Thymus (tissue), 11 donors: ENCODE data around the gene RHO. TPM values are rescaled to one million over a fixed set of nuclear protein-coding genes. Genes with fewer than 3 reads are reported as not detected.
A peak's percentile ranks its signal among the peaks of the same experiment; 100 is the strongest.

Source experiments
- DNase-seq, 9 donors: peaks; one replicate each; pipeline ENCODE4 v3.0.0-alpha.2; 2013; ENCODE audit warnings: low spot score in 9 of 9, low read depth in 6 of 9, missing footprints in 1 of 9
- H3K27ac ChIP-seq, 2 donors: one replicate each; pipeline ENCODE4 v1.5.1; 2013; ENCODE audit warnings: control low read depth in 1 of 2, low read depth in 1 of 2, low read length in 1 of 2, mild to moderate bottlenecking in 1 of 2, moderate library complexity in 1 of 2
- H3K27me3 ChIP-seq, 2 donors: one replicate each; pipeline ENCODE4 v1.5.1; 2013; ENCODE audit warnings: low read length in 1 of 2; ENCODE audit not compliant: control insufficient read depth in 2 of 2, insufficient read depth in 1 of 2
- H3K36me3 ChIP-seq, 2 donors: one replicate each; pipeline ENCODE4 v1.5.1; 2013; ENCODE audit warnings: low read length in 1 of 2, mild to moderate bottlenecking in 1 of 2, moderate library complexity in 1 of 2; ENCODE audit not compliant: control insufficient read depth in 2 of 2, insufficient read depth in 2 of 2
- H3K4me1 ChIP-seq, 2 donors: one replicate each; pipeline ENCODE4 v1.5.1; 2013; ENCODE audit warnings: low read length in 2 of 2; ENCODE audit not compliant: control insufficient read depth in 2 of 2, insufficient read depth in 2 of 2
- H3K4me3 ChIP-seq, 2 donors: one replicate each; pipeline ENCODE4 v1.5.1; 2013; ENCODE audit warnings: low read length in 2 of 2, control low read depth in 1 of 2, mild to moderate bottlenecking in 1 of 2
- H3K9me3 ChIP-seq, 2 donors: one replicate each; pipeline ENCODE4 v1.5.1; 2013; ENCODE audit warnings: low read length in 1 of 2, mild to moderate bottlenecking in 1 of 2; ENCODE audit not compliant: control insufficient read depth in 2 of 2, insufficient read depth in 1 of 2
- WGBS: extraction: QIAGEN DNeasy Blood & Tissue Kit; methylation state at CpG from one replicate; pipeline ENCODE4 v1.1.7; 2013; 5-methylcytosine and 5-hydroxymethylcytosine counted together
- polyA plus RNA-seq: library from polyadenylated mRNA; stranded (reverse); fragments of 200-250 nt; gene quantifications from one replicate; pipeline ENCODE4 v1.2.3, GENCODE V29; 2013
- total RNA-seq: library from RNA; stranded (reverse); fragments of 120-200 nt; gene quantifications from one replicate; pipeline ENCODE4 v1.2.4, GENCODE V29; 2013
- donor health status: healthy.

The RHO gene
- total and polyA plus RNA-seq, 2 donors, result 0.05 to 0.07 TPM

DNA sequence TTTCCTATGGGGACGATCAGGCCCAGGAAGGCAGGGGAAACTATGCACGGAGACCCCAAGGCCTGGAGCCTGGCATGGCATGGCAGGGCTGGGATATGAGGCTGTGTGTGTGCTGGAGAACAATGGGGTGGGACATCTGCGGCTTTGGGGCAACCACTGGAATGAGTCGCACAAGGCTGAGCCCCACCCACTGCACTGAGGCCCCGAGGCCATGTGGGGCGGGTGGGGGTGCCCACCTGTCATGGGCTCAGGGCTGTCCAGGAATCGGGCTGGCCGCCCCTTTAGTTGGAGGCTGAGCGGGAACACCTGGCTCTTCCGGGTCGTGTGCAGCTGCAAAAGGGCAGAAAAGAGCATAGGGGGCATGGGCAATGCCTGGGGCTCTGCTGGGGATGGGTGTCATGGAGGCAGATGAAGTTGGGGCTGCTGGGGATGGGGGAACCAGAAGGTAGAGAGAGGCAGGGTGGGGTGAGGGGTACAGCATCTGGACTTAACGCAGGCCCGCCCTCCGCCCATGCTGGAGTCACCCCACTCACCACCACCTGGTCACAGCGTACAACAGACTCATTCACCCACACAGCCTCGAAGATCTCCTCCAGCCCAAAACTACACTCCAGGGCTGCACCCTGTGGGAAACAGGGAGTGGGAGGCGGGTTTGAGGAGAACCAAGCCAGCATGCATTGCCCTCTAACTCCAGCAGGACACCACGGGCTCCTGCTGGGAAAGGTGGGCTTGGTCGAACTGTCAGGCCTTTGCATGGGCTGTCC, 47.0 kb downstream of the RHO start:
- peak in 1 of 9 donors; percentile 33 for DNase-seq
- Histone ChIP-seq H3K9me3 (peaks cover 0 to 5% of the 10 kb centered on the region in 2 donors), H3K4me1 (peaks cover 46 to 60% of the 10 kb centered on the region in 2 donors), H3K27ac (peak overlapping the region; percentile 96 to 100), H3K4me3 (no peak overlapping the region), H3K27me3 (no peaks in the 10 kb centered on the region), H3K36me3 (peaks cover 56 to 62% of the 10 kb centered on the region in 2 donors)
- 92% methylated on average over 19 of the region's 19 CpGs for WGBS

DNA sequence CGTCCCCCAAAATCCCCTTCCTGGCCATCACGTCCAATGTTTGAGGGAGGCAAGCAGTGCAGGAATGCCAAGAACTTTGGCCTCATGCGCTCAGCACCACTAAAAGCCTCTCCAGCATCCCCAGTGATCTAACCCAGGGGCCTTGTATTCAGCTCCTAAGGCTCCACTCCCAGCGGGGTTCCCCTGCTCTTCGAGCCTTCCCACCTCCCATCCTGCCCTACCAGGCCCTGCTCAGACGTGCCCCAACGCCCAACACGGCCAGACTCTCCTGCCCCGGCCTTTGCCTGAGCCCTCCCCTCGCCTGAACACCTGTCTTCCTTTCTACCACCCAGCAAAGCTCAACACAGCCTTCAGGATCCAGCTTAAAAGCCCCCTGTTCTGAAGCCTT, 47.6 kb downstream of the RHO start:
- 53% methylated on average over 10 of the region's 10 CpGs for WGBS
- peaks cover 46 to 60% of the 10 kb centered on the region in 2 donors for H3K4me1 ChIP-seq
- H3K36me3 ChIP-seq, result peaks cover 52 to 62% of the 10 kb centered on the region in 2 donors
- H3K27me3 ChIP-seq, result no peaks in the 10 kb centered on the region
- peak in 2 of 9 donors; percentile 46 to 74 for DNase-seq
- H3K27ac ChIP-seq, result peak overlapping the region; percentile 96 to 100
- peaks cover 0 to 5% of the 10 kb centered on the region in 2 donors for H3K9me3 ChIP-seq
- no peak overlapping the region for H3K4me3 ChIP-seq

DNA sequence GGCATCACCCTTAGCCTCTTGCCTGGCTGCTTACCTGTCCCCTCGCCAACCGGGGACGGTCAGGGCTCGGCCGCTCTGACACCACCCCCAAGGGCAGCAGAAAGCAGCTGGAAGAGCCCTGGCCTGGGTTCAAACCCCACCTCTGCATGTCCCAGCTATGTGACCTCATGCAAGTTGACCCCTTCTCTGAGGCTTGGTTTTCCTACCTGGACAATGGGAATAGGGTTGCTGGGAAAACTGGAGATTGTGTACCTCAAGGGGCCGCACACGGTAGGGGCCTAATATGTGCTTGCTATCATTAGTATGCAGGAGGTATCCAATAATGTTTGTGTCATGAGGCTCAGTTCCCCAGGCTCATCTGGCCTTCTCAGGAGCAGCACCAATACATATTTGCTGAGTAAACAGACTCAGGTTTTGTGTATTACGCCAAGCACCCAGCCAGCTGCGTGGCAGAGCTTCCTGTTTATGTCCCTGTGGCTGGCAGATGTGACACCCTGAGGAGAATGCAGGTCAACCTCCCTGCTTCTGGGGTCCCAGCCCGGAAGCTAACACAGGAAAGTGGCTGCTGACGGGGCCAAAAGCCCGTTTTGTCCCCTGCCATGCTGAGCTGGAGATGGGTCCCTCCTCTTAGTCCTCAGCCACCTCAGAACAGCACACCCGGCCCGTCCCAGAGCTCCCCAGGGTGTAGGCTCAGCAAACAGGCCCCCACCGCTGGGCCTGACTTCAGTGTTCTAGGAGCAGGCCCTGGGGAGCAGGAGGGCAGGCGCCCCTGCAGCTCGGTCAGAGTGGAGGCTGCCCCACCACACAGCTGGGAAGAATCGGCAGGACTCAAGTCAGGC, 48.3 kb downstream of the RHO start:
- Histone ChIP-seq H3K9me3 (peaks cover 0 to 5% of the 10 kb centered on the region in 2 donors), H3K27me3 (no peaks in the 10 kb centered on the region), H3K36me3 (peaks cover 52 to 62% of the 10 kb centered on the region in 2 donors), H3K27ac (peak overlapping the region; percentile 98 to 100), H3K4me1 (peaks cover 46 to 60% of the 10 kb centered on the region in 2 donors), H3K4me3 (peak overlapping the region; percentile 4 to 15)
- peak; percentile 78 to 96 (median 87) for DNase-seq
- 39% methylated on average over 18 of the region's 18 CpGs for WGBS

DNA sequence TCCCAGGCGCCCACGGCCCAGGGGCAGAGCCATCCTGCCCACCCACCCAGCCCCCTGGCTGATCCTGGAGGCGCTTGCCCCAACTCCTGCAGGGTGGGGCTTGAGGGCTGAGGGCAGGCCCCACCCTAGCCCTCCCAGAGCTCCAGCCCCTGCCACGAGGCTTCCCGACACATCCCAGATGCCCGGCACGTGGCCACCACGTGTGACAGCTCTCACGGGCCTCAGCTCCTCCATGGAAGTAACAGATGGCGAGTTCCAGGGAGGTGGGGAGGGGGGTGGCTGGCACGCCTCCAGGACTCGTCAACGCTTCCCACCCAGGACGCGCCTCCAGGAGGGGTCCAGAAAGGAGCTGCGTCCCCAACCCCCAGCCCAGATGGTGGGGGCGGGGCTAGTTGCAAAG, 48.9 kb downstream of the RHO start:
- WGBS, result 24% methylated on average over 17 of the region's 17 CpGs
- peak in 4 of 9 donors; percentile 42 to 64 (median 54) for DNase-seq

DNA sequence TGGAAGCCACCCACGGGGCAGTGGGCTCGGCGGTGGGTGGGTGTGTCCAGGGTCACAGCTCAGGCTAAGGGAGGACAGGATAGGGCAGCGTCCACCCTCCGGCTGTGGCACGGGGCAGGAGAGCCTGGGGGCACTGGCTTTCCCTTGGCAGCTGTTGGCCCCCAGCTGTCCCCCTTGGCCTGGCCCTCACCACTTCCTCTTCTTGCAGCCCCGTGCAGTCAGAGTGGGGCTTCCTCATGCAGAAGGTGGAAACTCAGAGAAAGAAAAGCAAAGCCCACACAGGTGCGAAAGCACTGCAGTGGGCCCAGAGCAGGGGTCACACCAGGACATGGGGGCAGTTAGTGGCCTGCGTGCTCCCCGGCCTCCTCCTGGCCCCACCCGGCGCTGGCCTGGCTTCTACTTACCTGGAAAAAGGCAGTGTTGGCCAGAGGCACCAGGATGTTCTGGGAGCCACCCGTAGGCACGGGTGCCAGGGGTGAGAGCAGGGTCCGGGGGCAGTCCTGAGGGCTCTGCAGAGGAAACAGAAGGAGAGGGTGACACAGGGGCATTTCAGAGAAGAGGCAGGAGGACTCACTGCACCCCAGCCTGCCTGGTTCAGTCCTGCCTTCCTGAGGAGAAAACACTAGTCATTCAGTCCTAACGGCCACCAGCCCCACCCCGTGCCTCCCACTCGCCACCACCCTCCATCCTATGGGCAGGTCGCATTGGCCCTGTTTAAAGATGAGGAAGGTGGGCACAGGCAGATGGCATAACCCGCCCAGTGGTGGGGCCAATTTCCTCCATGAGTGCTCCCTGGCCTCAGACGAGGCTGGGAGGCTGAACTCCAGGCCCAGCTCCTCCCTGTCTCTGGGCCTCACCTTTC, 49.7 kb downstream of the RHO start:
- Histone ChIP-seq H3K27me3 (no peaks in the 10 kb centered on the region), H3K9me3 (peaks cover 0 to 5% of the 10 kb centered on the region in 2 donors), H3K36me3 (peaks cover 51 to 63% of the 10 kb centered on the region in 2 donors), H3K4me3 (no peak overlapping the region), H3K27ac (peak overlapping the region; percentile 98 to 100), H3K4me1 (peaks cover 46 to 66% of the 10 kb centered on the region in 2 donors)
- 28% methylated on average over 21 of the region's 21 CpGs for WGBS
- DNase-seq, result peak in 5 of 9 donors; percentile 55 to 86 (median 70)

More for the DNA sequence above, 48.9 kb downstream of the RHO start:
- Histone ChIP-seq H3K9me3 (peaks cover 0 to 5% of the 10 kb centered on the region in 2 donors), H3K27me3 (no peaks in the 10 kb centered on the region), H3K36me3 (peaks cover 52 to 63% of the 10 kb centered on the region in 2 donors), H3K4me3 (peak overlapping the region in 1 of 2 donors; percentile 2), H3K4me1 (peaks cover 46 to 60% of the 10 kb centered on the region in 2 donors), H3K27ac (peak overlapping the region; percentile 98 to 100)

DNA sequence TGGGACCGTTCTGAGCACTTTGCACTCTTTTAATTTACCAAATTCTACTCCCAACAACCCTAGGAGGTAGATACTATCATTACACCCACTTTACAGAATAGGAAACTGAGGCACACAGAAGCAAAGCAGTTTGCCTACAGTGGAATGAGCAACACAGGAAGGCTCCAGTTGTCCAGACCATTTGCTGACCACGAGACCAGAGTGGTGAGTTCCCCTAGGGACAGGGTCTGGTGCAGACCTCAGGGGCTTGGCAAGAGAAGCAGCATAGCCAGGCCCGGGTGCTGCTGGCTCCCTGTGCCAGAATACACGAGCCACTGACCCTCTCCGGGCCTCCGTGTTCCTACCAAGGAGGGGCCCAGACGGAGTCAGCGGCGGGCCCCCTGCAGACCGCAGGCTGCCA, 51.6 kb downstream of the RHO start:
- DNase-seq, result no peak
- H3K9me3 ChIP-seq, result peaks cover 0 to 5% of the 10 kb centered on the region in 2 donors
- 97% methylated on average over 10 of the region's 10 CpGs for WGBS
- H3K27ac ChIP-seq, result no peak overlapping the region
- no peak overlapping the region for H3K4me3 ChIP-seq
- no peaks in the 10 kb centered on the region for H3K27me3 ChIP-seq
- peaks cover 53 to 65% of the 10 kb centered on the region in 2 donors for H3K36me3 ChIP-seq
- H3K4me1 ChIP-seq, result peaks cover 45 to 53% of the 10 kb centered on the region in 2 donors

DNA sequence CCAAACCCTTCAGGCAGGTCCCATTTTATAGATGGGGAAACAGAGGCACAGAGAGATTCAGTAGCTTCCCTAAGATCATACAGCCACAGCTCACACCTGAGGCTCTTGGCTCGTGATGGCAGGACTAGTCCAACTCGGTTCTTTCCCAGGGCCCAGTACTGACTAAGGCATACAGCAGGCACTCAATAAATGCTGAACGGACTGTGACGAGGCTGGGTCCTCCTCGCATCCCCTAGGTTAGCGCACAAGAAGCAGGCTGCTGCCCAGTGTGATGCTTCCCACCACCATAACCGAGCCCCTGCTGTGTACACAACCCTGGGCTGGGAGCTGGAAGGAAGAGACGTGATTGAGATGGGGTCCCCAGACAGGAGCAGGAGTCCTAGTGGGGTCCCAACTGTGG, 53.2 kb downstream of the RHO start:
- peaks cover 29 to 36% of the 10 kb centered on the region in 2 donors for H3K4me1 ChIP-seq

DNA sequence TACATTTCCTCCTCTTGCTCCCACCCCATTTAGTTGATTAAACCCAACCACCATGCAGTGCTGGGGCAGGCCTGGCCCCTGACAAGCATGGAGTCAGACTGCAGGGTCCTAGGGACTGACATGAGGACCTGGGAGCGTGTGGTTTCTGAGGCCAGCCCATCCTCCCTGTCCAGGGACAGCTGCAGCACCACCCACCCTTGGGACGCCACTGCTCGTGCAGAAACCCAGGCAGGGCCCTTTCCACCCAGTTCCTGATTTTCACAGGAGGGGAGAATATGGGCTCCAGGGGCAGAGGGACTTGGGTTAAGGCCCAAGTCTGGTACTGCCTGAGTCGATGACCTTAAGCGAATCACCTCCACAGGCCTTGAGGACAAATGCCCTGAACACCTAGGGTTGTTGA, 54.4 kb downstream of the RHO start:
- Histone ChIP-seq H3K9me3 (peaks cover 0 to 5% of the 10 kb centered on the region in 2 donors), H3K27ac (no peak overlapping the region), H3K4me3 (no peak overlapping the region), H3K36me3 (peaks cover 67 to 87% of the 10 kb centered on the region in 2 donors), H3K4me1 (peaks cover 18 to 25% of the 10 kb centered on the region in 2 donors), H3K27me3 (no peaks in the 10 kb centered on the region)
- no peak for DNase-seq
- 94% methylated on average over 5 of the region's 5 CpGs for WGBS

More for the DNA sequence above, 53.2 kb downstream of the RHO start:
- Histone ChIP-seq H3K4me3 (no peak overlapping the region), H3K27ac (no peak overlapping the region), H3K36me3 (peaks cover 62 to 76% of the 10 kb centered on the region in 2 donors), H3K27me3 (no peaks in the 10 kb centered on the region), H3K9me3 (peaks cover 0 to 5% of the 10 kb centered on the region in 2 donors)
- no peak for DNase-seq
- 94% methylated on average over 8 of the region's 8 CpGs for WGBS
